Colon (tissue), 2 donors: Measurements from ENCODE around the gene TDRD12.
"Not testable (repeated sequence)": the region's sequence is repeated elsewhere in the genome, so short reads cannot be mapped to it uniquely, and the experiment has no call there.

Experiments
- FAIRE-seq: peaks from 2 replicates; lab custom pipeline; 2012; peaks lifted over from hg19 to GRCh38; lab: Jason Lieb, UNC
- donor health status: control.
- donor health status: control.

Gene TDRD12

GRCh38 chr19:32832825-32833224 lies 113.3 kb downstream of the TDRD12 start:
- not testable (repeated sequence) for FAIRE-seq

GRCh38 chr19:32833388-32833787 lies 113.8 kb downstream of the TDRD12 start:
- not testable (repeated sequence) for FAIRE-seq

GRCh38 chr19:32837531-32837930 lies 118.0 kb downstream of the TDRD12 start:
- no peak for FAIRE-seq

- FAIRE-seq: no peak
Observed at GRCh38 chr19:32842061-32842460, 122.5 kb downstream of the TDRD12 start.

- no peak for FAIRE-seq
Observed at GRCh38 chr19:32843716-32844245, 124.2 kb downstream of the TDRD12 start.

- FAIRE-seq: not testable (repeated sequence)
Observed at GRCh38 chr19:32848035-32848434, 128.5 kb downstream of the TDRD12 start.

GRCh38 chr19:32852216-32852615 lies 132.6 kb downstream of the TDRD12 start:
- no peak for FAIRE-seq

GRCh38 chr19:32856818-32857217 lies 137.3 kb downstream of the TDRD12 start:
- FAIRE-seq: not testable (repeated sequence)

GRCh38 chr19:32857584-32857983 lies 138.0 kb downstream of the TDRD12 start:
- FAIRE-seq: no peak

GRCh38 chr19:32858155-32858554 lies 138.6 kb downstream of the TDRD12 start:
- no peak for FAIRE-seq

GRCh38 chr19:32858559-32858958 lies 139.0 kb downstream of the TDRD12 start:
- FAIRE-seq: no peak

- FAIRE-seq: no peak
Observed at GRCh38 chr19:32859591-32859990, 140.0 kb downstream of the TDRD12 start.

- no peak for FAIRE-seq
Observed at GRCh38 chr19:32861596-32861995, 142.0 kb downstream of the TDRD12 start.

GRCh38 chr19:32862173-32862572 lies 142.6 kb downstream of the TDRD12 start:
- FAIRE-seq: no peak

- no peak for FAIRE-seq
Observed at GRCh38 chr19:32862741-32863140, 143.2 kb downstream of the TDRD12 start.

- FAIRE-seq: no peak
Observed at GRCh38 chr19:32863301-32863700, 143.7 kb downstream of the TDRD12 start.

GRCh38 chr19:32863841-32864240 lies 144.3 kb downstream of the TDRD12 start:
- no peak for FAIRE-seq

- FAIRE-seq: no peak
Observed at GRCh38 chr19:32864318-32865007, 144.9 kb downstream of the TDRD12 start.

GRCh38 chr19:32865326-32865725 lies 145.8 kb downstream of the TDRD12 start:
- FAIRE-seq: no peak

- no peak for FAIRE-seq
Observed at GRCh38 chr19:32866061-32866460, 146.5 kb downstream of the TDRD12 start.

- FAIRE-seq: no peak
Observed at GRCh38 chr19:32866564-32867265, 147.1 kb downstream of the TDRD12 start.

GRCh38 chr19:32867436-32867835 lies 147.9 kb downstream of the TDRD12 start:
- not testable (repeated sequence) for FAIRE-seq

GRCh38 chr19:32868206-32868950 lies 148.8 kb downstream of the TDRD12 start:
- FAIRE-seq: no peak
